HG03159 (cell line): Measurements from ENCODE around the gene PSMD4.

Experiments
- ATAC-seq: cut with Tn5 transposase; IDR thresholded peaks from one replicate; pipeline ENCODE4 v1.9.1; 2021; ENCODE audit warnings: mild to moderate bottlenecking, moderate library complexity; ENCODE audit not compliant: unreplicated experiment

Gene PSMD4

GRCh38 chr1:151293093-151293492, 38.6 kb downstream of the PSMD4 start:
- ATAC-seq: no peak

DNA sequence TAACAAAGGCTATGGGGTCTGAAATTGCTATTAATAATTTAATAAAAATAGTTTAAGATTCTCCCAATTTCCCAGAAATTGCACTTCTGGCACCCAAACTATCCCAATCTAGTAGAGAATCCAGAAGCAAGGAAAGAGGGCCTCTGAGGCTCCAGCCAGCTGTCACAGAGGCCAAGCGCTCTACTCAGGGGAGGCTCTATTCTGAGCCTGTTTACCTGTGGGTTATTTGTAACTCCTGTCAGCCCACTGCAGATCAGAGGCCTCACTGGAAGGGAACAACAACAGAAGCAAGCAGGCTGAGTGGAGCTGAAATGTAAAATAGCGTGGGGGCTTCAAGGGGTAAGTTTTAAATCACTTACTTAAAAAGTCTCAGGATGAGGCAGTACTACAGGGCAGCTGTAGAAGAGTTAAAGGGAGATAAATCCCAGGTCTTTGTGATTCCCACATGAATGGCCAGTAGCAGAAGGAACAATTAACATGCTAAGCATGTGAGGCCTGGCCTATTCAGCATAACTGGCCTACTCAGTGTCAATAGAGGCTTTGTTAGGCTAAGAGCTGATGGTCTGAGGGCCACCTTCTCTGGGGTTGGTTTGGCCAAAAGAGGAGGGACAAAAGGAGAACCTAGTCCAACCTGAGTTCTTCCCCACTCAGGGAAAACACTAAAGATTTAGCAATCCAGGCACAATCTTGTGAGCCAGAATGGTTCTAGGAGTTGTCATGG, 40.4 kb downstream of the PSMD4 start:
- no peak for ATAC-seq

- ATAC-seq: no peak
Measured at GRCh38 chr1:151309811-151310323, 55.3 kb downstream of the PSMD4 start.

GRCh38 chr1:151311011-151311410, 56.5 kb downstream of the PSMD4 start:
- ATAC-seq: no peak

- no peak for ATAC-seq
Measured at GRCh38 chr1:151311589-151312331, 57.2 kb downstream of the PSMD4 start.

DNA sequence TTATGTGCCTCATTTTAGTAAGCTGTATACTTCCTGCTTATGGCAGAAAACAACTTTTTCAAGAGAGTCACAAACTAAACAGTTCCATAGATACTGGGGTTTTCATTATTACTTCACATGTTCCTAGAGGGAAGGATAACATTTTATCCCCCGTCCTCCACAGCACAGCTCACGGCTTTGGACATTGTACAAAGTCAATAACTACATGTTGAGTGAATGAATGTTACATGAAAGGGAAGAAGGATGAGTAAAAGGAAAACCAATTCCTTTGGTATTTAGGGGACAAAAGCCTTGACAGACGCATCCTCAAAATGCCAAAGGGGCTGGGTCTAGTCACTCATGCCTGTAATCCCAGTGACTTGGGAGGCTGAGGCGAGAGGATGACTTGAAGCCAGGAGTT, 57.9 kb downstream of the PSMD4 start:
- no peak for ATAC-seq

DNA sequence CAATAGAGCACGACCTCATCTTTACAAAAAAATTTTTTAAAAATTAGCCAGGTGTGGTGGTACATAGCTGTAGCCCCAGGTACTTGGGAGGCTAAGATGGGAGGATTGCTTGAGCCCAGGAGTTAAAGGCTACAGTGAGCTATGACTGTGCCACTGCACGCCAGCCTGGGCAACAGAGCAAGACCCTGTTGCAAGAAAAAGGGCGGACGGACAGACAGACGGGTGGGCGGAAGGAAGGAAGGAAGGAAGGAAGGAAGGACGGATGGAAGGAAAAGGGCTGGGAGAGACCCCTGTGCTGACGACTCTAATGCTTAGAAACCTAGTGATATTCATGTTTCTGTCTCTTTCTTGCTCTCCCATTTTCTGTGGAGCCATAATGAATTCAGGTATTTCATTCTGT, 58.3 kb downstream of the PSMD4 start:
- ATAC-seq: no peak

DNA sequence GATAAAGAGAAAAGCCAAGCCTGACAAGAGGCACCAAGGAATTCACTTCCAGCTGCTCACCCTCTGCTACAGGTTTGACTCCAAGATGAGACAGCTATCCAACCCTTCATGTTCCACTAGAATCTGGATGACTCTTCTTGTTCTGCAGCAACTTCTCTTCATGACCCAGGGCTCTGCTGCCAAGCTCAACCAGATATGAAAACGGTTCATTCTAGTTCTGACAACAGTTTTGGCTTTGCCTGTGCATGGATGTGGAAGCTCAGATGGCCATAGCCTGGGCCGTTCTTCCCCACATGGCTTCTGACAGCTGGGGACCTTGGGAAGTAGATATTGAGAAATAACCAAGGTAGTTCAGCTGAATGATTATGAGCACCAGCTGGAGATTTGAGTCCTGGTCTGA, 59.0 kb downstream of the PSMD4 start:
- ATAC-seq: no peak

DNA sequence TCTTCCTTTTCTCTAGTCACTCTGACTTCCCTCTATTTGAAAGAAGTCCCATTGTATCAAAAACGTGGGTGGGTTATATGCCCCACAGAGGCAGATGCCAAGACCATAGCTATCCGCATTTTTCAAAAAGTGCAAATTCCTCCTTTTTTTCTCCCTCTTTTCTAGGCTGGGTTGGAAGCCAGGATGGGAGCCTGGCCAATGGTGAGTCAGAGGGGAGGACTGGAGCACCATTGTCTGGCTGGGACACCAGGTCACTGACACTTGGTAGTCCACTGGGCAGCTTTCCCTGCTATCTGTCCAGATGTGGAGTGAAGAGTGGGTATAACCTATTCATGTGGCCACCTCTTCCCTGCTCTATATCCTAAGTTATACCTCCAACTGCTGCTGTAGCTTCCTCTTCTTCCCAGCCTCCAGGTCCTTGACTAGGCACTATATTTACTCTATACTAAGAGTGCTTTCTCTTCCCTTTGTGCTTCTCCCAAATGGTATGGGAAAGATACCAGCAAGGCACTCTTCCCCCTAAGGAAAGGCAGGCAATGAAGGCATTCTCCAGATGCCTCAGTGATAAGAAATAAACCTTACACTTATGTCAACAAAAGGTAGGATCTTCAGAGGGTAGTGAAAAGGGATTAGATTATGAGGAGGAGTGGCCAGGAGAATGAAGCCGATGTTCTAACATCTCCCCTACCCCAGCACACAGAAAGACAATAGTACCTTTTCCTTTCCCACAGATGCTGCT, 59.8 kb downstream of the PSMD4 start:
- ATAC-seq: no peak

- ATAC-seq: no peak
Measured at GRCh38 chr1:151315565-151316235, 61.2 kb downstream of the PSMD4 start.
